Mesenteric fat pad (tissue), 1 donor: ENCODE data around the gene OSGEPL1. TPM values are rescaled to one million over a fixed set of nuclear protein-coding genes. Genes with fewer than 3 reads are reported as not detected.
"Not testable (repeated sequence)": the region's sequence is repeated elsewhere in the genome, so short reads cannot be mapped to it uniquely, and the experiment has no call there.

Experiments used
- DNase-seq: peaks from one replicate; pipeline ENCODE4 v3.0.0-alpha.2; 2020; ENCODE audit warnings: low spot score
- long read RNA-seq: library from polyadenylated mRNA; unstranded; transcript quantifications from one replicate; pipeline ENCODE4 v2.0.0, GENCODE V29; 2020
- total RNA-seq: library from RNA; stranded (reverse); fragmentation: NEBNext Ultra II Directional; extraction: Animal tissue kit (Norgen Biotek cat#: 25700); gene quantifications from one replicate; pipeline ENCODE4 v1.2.1, GENCODE V29; 2021
- donor health status: DM: yes; HTN: yes; CAD: no.

OSGEPL1 gene
- 3.9 TPM for total RNA-seq
- long read RNA-seq, partial matches to known transcripts, result 2 of 21 reads
- long read RNA-seq, other reads (novel, unspliced or antisense), result 16 of 21 reads

- DNase-seq, result peak; percentile 93
Observed at GRCh38 chr2:189762551-189763298, at the start of gene OSGEPL1. TSS of gene OSGEPL1 (minus strand) at chr2:189762792. CDS start at chr2:189761640, 1,152 bp downstream.

- no peak for DNase-seq
Observed at GRCh38 chr2:189803431-189803830, 40.8 kb upstream of the OSGEPL1 start.

- DNase-seq, result no peak
Observed at GRCh38 chr2:189802396-189802912, 39.9 kb upstream of the OSGEPL1 start.

GRCh38 chr2:189799531-189799930, 36.9 kb upstream of the OSGEPL1 start:
- no peak for DNase-seq

GRCh38 chr2:189799030-189799331, 36.4 kb upstream of the OSGEPL1 start:
- DNase-seq, result no peak

GRCh38 chr2:189798312-189799029, 35.9 kb upstream of the OSGEPL1 start:
- no peak for DNase-seq

- no peak for DNase-seq
Observed at GRCh38 chr2:189797902-189798301, 35.3 kb upstream of the OSGEPL1 start.

GRCh38 chr2:189794310-189794709, 31.7 kb upstream of the OSGEPL1 start:
- no peak for DNase-seq

GRCh38 chr2:189791338-189792042, 28.9 kb upstream of the OSGEPL1 start:
- DNase-seq, result no peak

- peak; percentile 98 for DNase-seq
Observed at GRCh38 chr2:189783927-189784867, 21.6 kb upstream of the OSGEPL1 start, which contains the start of the genes ORMDL1 and PMS1. TSS of gene ORMDL1 (minus strand) at chr2:189784339. CDS start at chr2:189782595, 1,744 bp downstream. TSS of gene PMS1 (plus strand) at chr2:189784450. CDS start at chr2:189791810, 7,360 bp downstream.

GRCh38 chr2:189783451-189783926, 20.9 kb upstream of the OSGEPL1 start:
- no peak for DNase-seq

- DNase-seq, result no peak
Observed at GRCh38 chr2:189782221-189782671, 19.7 kb upstream of the OSGEPL1 start.

GRCh38 chr2:189772212-189772611, 9.6 kb upstream of the OSGEPL1 start:
- no peak for DNase-seq

GRCh38 chr2:189770590-189771322, 8.2 kb upstream of the OSGEPL1 start:
- DNase-seq, result no peak

GRCh38 chr2:189763908-189764661, 1.5 kb upstream of the OSGEPL1 start:
- no peak for DNase-seq

- DNase-seq, result no peak
Observed at GRCh38 chr2:189762229-189762550, 402 bp downstream of the OSGEPL1 start.

- DNase-seq, result not testable (repeated sequence)
Observed at GRCh38 chr2:189760154-189760553, 2.4 kb downstream of the OSGEPL1 start.

GRCh38 chr2:189756311-189756952, 6.2 kb downstream of the OSGEPL1 start:
- DNase-seq, result no peak
